Esophagus muscularis mucosa (tissue), 4 donors: ENCODE results near the gene HIVEP2. TPM values are rescaled to one million over a fixed set of nuclear protein-coding genes. Genes with fewer than 3 reads are reported as not detected.

Experiments used
- DNase-seq: peaks from one replicate; pipeline ENCODE4 v3.0.0-alpha.2; 2017; ENCODE audit errors: extremely low spot score
- H3K27ac ChIP-seq, 4 donors: fragments of 200-600 bp; sonication (generic); replicated peaks in 1 of 4; 1 replicate in 3 of 4; 2 replicates in 1 of 4; pipeline ENCODE4 v1.5.1; 2016 to 2019; ENCODE audit warnings: mild to moderate bottlenecking in 1 of 4
- H3K27me3 ChIP-seq, 4 donors: fragments of 200-600 bp; sonication (generic); one replicate each; pipeline versions ENCODE4 v1.5.1 to v1.6.0; 2016 to 2019
- H3K36me3 ChIP-seq, 4 donors: fragments of 200-600 bp; sonication (generic); one replicate each; pipeline ENCODE4 v1.5.1; 2016 to 2019
- H3K4me1 ChIP-seq, 4 donors: fragments of 200-600 bp; sonication (generic); one replicate each; pipeline ENCODE4 v1.5.1; 2016 to 2019
- H3K4me3 ChIP-seq, 4 donors: fragments of 200-600 bp; sonication (generic); 1 replicate in 2 of 4; 2 replicates in 2 of 4; pipeline ENCODE4 v1.5.1; 2016 to 2019; ENCODE audit warnings: mild to moderate bottlenecking in 4 of 4, moderate library complexity in 1 of 4
- H3K9me3 ChIP-seq, 4 donors: fragments of 200-600 bp; sonication (generic); 1 replicate in 3 of 4; 2 replicates in 1 of 4; pipeline ENCODE4 v1.5.1; 2016 to 2019
- CTCF ChIP-seq, 3 experiments: fragments of 200-600 bp in 2 of 3; fragments of 450-650 bp in 1 of 3; sonication (generic) in 2 of 3; IDR thresholded peaks; one replicate each; pipeline ENCODE4 v1.5.1; 2017 to 2019; ENCODE audit warnings: antibody characterized with exemption in 3 of 3, mild to moderate bottlenecking in 2 of 3, moderate library complexity in 1 of 3
- EP300 ChIP-seq: sonication (generic); formaldehyde crosslinking; IDR thresholded peaks from one replicate; pipeline ENCODE4 v1.6.1; 2017; ENCODE audit warnings: antibody characterized with exemption
- POLR2A ChIP-seq: fragments of 450-650 bp; IDR thresholded peaks from one replicate; pipeline ENCODE4 v1.6.1; 2017; ENCODE audit warnings: antibody characterized with exemption, moderate library complexity, mild to moderate bottlenecking, low read depth
- POLR2AphosphoS5 ChIP-seq, 2 donors: sonication (generic); formaldehyde crosslinking; IDR thresholded peaks; one replicate each; pipeline ENCODE4 v1.6.1; 2017; ENCODE audit warnings: antibody characterized with exemption in 2 of 2
- WGBS: methylation state at CpG from one replicate; pipeline ENCODE4 v1.1.5; 2018; 5-methylcytosine and 5-hydroxymethylcytosine counted together
- intact Hi-C: fragments of 100-400 bp; cut with DNase I; formaldehyde crosslinking; loops from one replicate; pipeline ENCODE4 v1.15.1; 2023
- total RNA-seq, 4 donors: library from RNA; depleted of rRNA; stranded (reverse); fragments of >200 nt; gene quantifications; one replicate each; pipeline versions ENCODE4 v1.1.0 to v1.2.1, GENCODE V29; 2016

HIVEP2 gene
- total RNA-seq, 4 donors from 2014 or later = 20.3 to 29.3 (median 22.1) TPM

GRCh38 chr6:142846459-142846831 lies 98.5 kb downstream of the HIVEP2 start:
- intact Hi-C loops = no loop called here
- H3K4me3 ChIP-seq = peak overlapping the region in 3 of 4 donors; percentile 43 to 47 (median 47)
- WGBS = 51% methylated on average over 2 of the region's 2 CpGs
- peak overlapping the region; percentile 77 to 83 (median 79) for H3K27ac ChIP-seq
- H3K9me3 ChIP-seq = no peaks in the 10 kb centered on the region
- no peak for DNase-seq
- peaks cover 56 to 88% (median 81%) of the 10 kb centered on the region in 4 donors for H3K4me1 ChIP-seq
- H3K36me3 ChIP-seq = no peaks in the 10 kb centered on the region
- no peak for TF ChIP-seq POLR2A
- no peak for TF ChIP-seq CTCF (IDR thresholded peaks at IDR 0.05)
- no peak for TF ChIP-seq POLR2AphosphoS5 (IDR thresholded peaks at IDR 0.05)
- TF ChIP-seq EP300 = no peak
- H3K27me3 ChIP-seq = no peaks in the 10 kb centered on the region

- H3K27ac ChIP-seq = peak overlapping the region; percentile 77 to 83 (median 79)
- intact Hi-C loops = no loop called here
- TF ChIP-seq POLR2A (no peak), EP300 (no peak), CTCF (IDR thresholded peaks at IDR 0.05) (no peak), POLR2AphosphoS5 (IDR thresholded peaks at IDR 0.05) (peak; percentile 59 to 71)
- H3K9me3 ChIP-seq = no peaks in the 10 kb centered on the region
- 11% methylated on average over 20 of the region's 23 CpGs for WGBS
- peaks cover 53 to 82% (median 75%) of the 10 kb centered on the region in 4 donors for H3K4me1 ChIP-seq
- H3K4me3 ChIP-seq = peak overlapping the region; percentile 39 to 47 (median 45)
- H3K36me3 ChIP-seq = no peaks in the 10 kb centered on the region
- H3K27me3 ChIP-seq = no peaks in the 10 kb centered on the region
- DNase-seq = no peak
Observed at GRCh38 chr6:142845624-142846458, 99.1 kb downstream of the HIVEP2 start.

GRCh38 chr6:142845143-142845571 lies 99.8 kb downstream of the HIVEP2 start:
- Histone ChIP-seq H3K4me1 (peaks cover 50 to 76% (median 69%) of the 10 kb centered on the region in 4 donors), H3K27me3 (no peaks in the 10 kb centered on the region), H3K27ac (peak overlapping the region; percentile 77 to 83 (median 79)), H3K4me3 (peak overlapping the region; percentile 39 to 47 (median 45)), H3K36me3 (no peaks in the 10 kb centered on the region), H3K9me3 (no peaks in the 10 kb centered on the region)
- WGBS = 36% methylated on average over 2 of the region's 2 CpGs
- no peak for DNase-seq
- no peak for TF ChIP-seq POLR2AphosphoS5 (IDR thresholded peaks at IDR 0.05)
- no peak for TF ChIP-seq POLR2A
- no peak for TF ChIP-seq CTCF (IDR thresholded peaks at IDR 0.05)
- no peak for TF ChIP-seq EP300
- intact Hi-C loops = no loop called here

GRCh38 chr6:142844065-142844755 lies 100.8 kb downstream of the HIVEP2 start:
- Histone ChIP-seq H3K36me3 (no peaks in the 10 kb centered on the region), H3K9me3 (no peaks in the 10 kb centered on the region), H3K4me3 (no peak overlapping the region), H3K4me1 (peaks cover 50 to 76% (median 69%) of the 10 kb centered on the region in 4 donors), H3K27ac (peak overlapping the region in 1 of 4 donors; percentile 83), H3K27me3 (no peaks in the 10 kb centered on the region)
- intact Hi-C loops = no loop called here
- TF ChIP-seq POLR2A (no peak), EP300 (no peak), POLR2AphosphoS5 (IDR thresholded peaks at IDR 0.05) (no peak), CTCF (IDR thresholded peaks at IDR 0.05) (no peak)
- DNase-seq = no peak
- WGBS = 45% methylated on average over 6 of the region's 6 CpGs
